HepG2 (cell line): Measurements from ENCODE around the gene TMEM130. TPM values are rescaled to one million over a fixed set of nuclear protein-coding genes. Genes with fewer than 3 reads are reported as not detected.
A peak's percentile ranks its signal among the peaks of the same experiment; 100 is the strongest.

Experiments used
- BCLAF1 ChIP-seq: fragments of 450-650 bp; IDR thresholded peaks from 2 replicates; pipeline ENCODE4 v1.6.1; 2017; ENCODE audit warnings: mild to moderate bottlenecking
- DPF2 ChIP-seq: sonication (generic); formaldehyde crosslinking; IDR thresholded peaks from 2 replicates; pipeline ENCODE4 v1.4.0; 2020; ENCODE audit warnings: mild to moderate bottlenecking, low read depth, missing genetic modification reagents, borderline replicate concordance
- ELK4 ChIP-seq: sonication (generic); formaldehyde crosslinking; IDR thresholded peaks from 2 replicates; pipeline ENCODE4 v1.9.0; 2021; ENCODE audit warnings: missing genetic modification reagents, borderline replicate concordance
- ERF ChIP-seq: IDR thresholded peaks from 2 replicates; pipeline ENCODE4 v1.6.1; 2018; ENCODE audit warnings: missing biosample characterization, missing genetic modification reagents
- HNF1A ChIP-seq, 2 experiments: sonication (generic) in 1 of 2; formaldehyde crosslinking in 1 of 2; IDR thresholded peaks; 2 replicates each; pipeline versions ENCODE4 v1.4.0 to v1.6.1; 2016 to 2020; ENCODE audit warnings: borderline replicate concordance in 1 of 2, low read depth in 1 of 2, mild to moderate bottlenecking in 1 of 2, missing genetic modification reagents in 1 of 2
- HNF1B ChIP-seq: sonication (generic); formaldehyde crosslinking; IDR thresholded peaks from 2 replicates; pipeline ENCODE4 v1.5.1; 2020; ENCODE audit warnings: mild to moderate bottlenecking, moderate library complexity, missing genetic modification reagents
- PPARG ChIP-seq: conservative IDR thresholded peaks from 2 replicates; pipeline ENCODE4 v1.6.1; 2016; ENCODE audit warnings: missing biosample characterization, missing genetic modification reagents
- REST ChIP-seq, 2 experiments: IDR thresholded peaks; 2 replicates each; pipeline ENCODE4 v1.6.1; 2011 to 2012; ENCODE audit warnings: low read length in 2 of 2, borderline replicate concordance in 1 of 2, low read depth in 1 of 2, mild to moderate bottlenecking in 1 of 2, moderate library complexity in 1 of 2
- SPEN ChIP-seq: sonication (generic); formaldehyde crosslinking; IDR thresholded peaks from 2 replicates; pipeline ENCODE4 v1.5.1; 2020; ENCODE audit warnings: low read depth, mild to moderate bottlenecking, missing genetic modification reagents
- ZBTB8A ChIP-seq: sonication (generic); formaldehyde crosslinking; IDR thresholded peaks from 2 replicates; pipeline ENCODE4 v1.4.0; 2020; ENCODE audit warnings: mild to moderate bottlenecking, low read depth, missing genetic modification reagents, borderline replicate concordance
- ZNF30 ChIP-seq: sonication (generic); formaldehyde crosslinking; IDR thresholded peaks from 2 replicates; pipeline ENCODE4 v1.5.0; 2020; ENCODE audit warnings: mild to moderate bottlenecking, missing genetic modification reagents
- ZNF879 ChIP-seq: sonication (generic); formaldehyde crosslinking; IDR thresholded peaks from 2 replicates; pipeline ENCODE4 v1.8.1; 2023; ENCODE audit warnings: missing genetic modification reagents
- polyA plus RNA-seq, 8 experiments: library from polyadenylated mRNA; depleted of rRNA in 3 of 8; stranded (reverse) in 7 of 8; unstranded in 1 of 8; fragments of >200 nt; fragmentation: Illumina TruSeq in 4 of 8; extraction: Trizol in 4 of 8; gene quantifications; 2 replicates each; pipeline versions ENCODE4 v1.2.1 to v1.2.3, GENCODE V29; 2011 to 2016; ENCODE audit warnings: low read depth in 4 of 8, missing spikeins in 1 of 8, mixed read lengths in 1 of 8; ENCODE audit not compliant: insufficient read depth in 1 of 8
- total RNA-seq, 5 experiments: library from RNA; depleted of rRNA; stranded (reverse); fragments of >200 nt; fragmentation: Illumina TruSeq; extraction: Trizol; gene quantifications; 2 replicates each; pipeline ENCODE4 v1.2.3, GENCODE V29; 2016; ENCODE audit warnings: low read depth in 1 of 5

TMEM130 gene
- total and polyA plus RNA-seq, 2 of the 13 experiments (the other 11 are each of a cell fraction or from before 2014, with no cell fraction given) = not detected

GRCh38 chr7:98878365-98879197 lies 8.8 kb upstream of the TMEM130 start, which contains the start of gene TRRAP (continued):
- TF ChIP-seq BCLAF1 (no peak), ZBTB8A (CRISPR knock-in tag) (no peak), PPARG (CRISPR knock-in tag) (no peak; the same call in 1 of the 2 replicates), HNF1B (CRISPR knock-in tag) (no peak), DPF2 (CRISPR knock-in tag) (no peak), HNF1A (IDR thresholded peaks at IDR 0.05; ENCODE audit: low read depth) (no peak), HNF1A (CRISPR knock-in tag; IDR thresholded peaks at IDR 0.05; ENCODE audit: borderline replicate concordance) (no peak), ZNF30 (CRISPR knock-in tag) (no peak), ERF (CRISPR knock-in tag) (peak; percentile 36; the same call in 1 of the 2 replicates), SPEN (CRISPR knock-in tag) (peak; percentile 83; the same call in 1 of the 2 replicates), REST (IDR thresholded peaks at IDR 0.05; ENCODE audit: borderline replicate concordance in 1 of 2, low read depth in 1 of 2, low read length in 2 of 2) (no peak), ELK4 (CRISPR knock-in tag) (peak; percentile 37; the same call in 1 of the 2 replicates), ZNF879 (CRISPR knock-in tag) (no peak)
